ENCODE results near the gene MBNL2.
A peak's percentile ranks its signal among the peaks of the same experiment; 100 is the strongest.

The MBNL2 gene

GRCh38 chr13:97211300-97211699 lies 10.8 kb upstream of the MBNL2 start:
- no peak for DNase-seq (ENCODE audit: low spot score)

GRCh38 chr13:97212004-97212403 lies 10.1 kb upstream of the MBNL2 start:
- peak; percentile 88 for DNase-seq (ENCODE audit: low spot score)

- DNase-seq (ENCODE audit: low spot score): peak; percentile 79
These were observed 9.5 kb upstream of the MBNL2 start for GRCh38 chr13:97212601-97213040.

- DNase-seq (ENCODE audit: low spot score): no peak
These were observed 7.2 kb upstream of the MBNL2 start for GRCh38 chr13:97214921-97215320.

- no peak for DNase-seq (ENCODE audit: low spot score)
These were observed 6.8 kb upstream of the MBNL2 start for GRCh38 chr13:97215325-97215724.

- no peak for DNase-seq (ENCODE audit: low spot score)
These were observed 2.9 kb upstream of the MBNL2 start for GRCh38 chr13:97219226-97219625.

GRCh38 chr13:97220151-97220900 lies 1.8 kb upstream of the MBNL2 start:
- no peak for DNase-seq (ENCODE audit: low spot score)

- DNase-seq (ENCODE audit: low spot score): no peak
These were observed 1.1 kb upstream of the MBNL2 start for GRCh38 chr13:97221046-97221445.

- DNase-seq (ENCODE audit: low spot score): no peak
These were observed 667 bp upstream of the MBNL2 start for GRCh38 chr13:97221466-97221865.

- DNase-seq (ENCODE audit: low spot score): no peak
These were observed 1.0 kb downstream of the MBNL2 start for GRCh38 chr13:97223037-97223710.

GRCh38 chr13:97223711-97224541 lies 1.8 kb downstream of the MBNL2 start:
- peak; percentile 86 for DNase-seq (ENCODE audit: low spot score)

GRCh38 chr13:97224544-97225300 lies 2.6 kb downstream of the MBNL2 start:
- no peak for DNase-seq (ENCODE audit: low spot score)

GRCh38 chr13:97225533-97225932 lies 3.4 kb downstream of the MBNL2 start:
- DNase-seq (ENCODE audit: low spot score): no peak

- no peak for DNase-seq (ENCODE audit: low spot score)
These were observed 3.9 kb downstream of the MBNL2 start for GRCh38 chr13:97226013-97226412.

- DNase-seq (ENCODE audit: low spot score): no peak
These were observed 4.9 kb downstream of the MBNL2 start for GRCh38 chr13:97226788-97227627.

- DNase-seq (ENCODE audit: low spot score): no peak
These were observed 6.9 kb downstream of the MBNL2 start for GRCh38 chr13:97228850-97229521.

- DNase-seq (ENCODE audit: low spot score): no peak
These were observed 7.6 kb downstream of the MBNL2 start for GRCh38 chr13:97229699-97230098.

GRCh38 chr13:97231118-97231828 lies 9.1 kb downstream of the MBNL2 start:
- DNase-seq (ENCODE audit: low spot score): no peak

- DNase-seq (ENCODE audit: low spot score): no peak
These were observed 9.7 kb downstream of the MBNL2 start for GRCh38 chr13:97231829-97232196.

GRCh38 chr13:97233499-97233898 lies 11.4 kb downstream of the MBNL2 start:
- DNase-seq (ENCODE audit: low spot score): no peak

Measured in globus pallidus (tissue), 1 donor.